Mononuclear cell (primary cell): ENCODE data around the gene DNAJA1. TPM values are rescaled to one million over a fixed set of nuclear protein-coding genes. Genes with fewer than 3 reads are reported as not detected.
"Not testable (repeated sequence)": the region's sequence is repeated elsewhere in the genome, so short reads cannot be mapped to it uniquely, and the experiment has no call there.

Source experiments
- H3K27me3 ChIP-seq: 2 replicates; pipeline ENCODE4 v1.6.0; 2011; ENCODE audit warnings: low read length, control low read depth; ENCODE audit not compliant: insufficient read depth
- H3K4me1 ChIP-seq: 2 replicates; pipeline ENCODE4 v1.5.1; 2011; ENCODE audit warnings: mild to moderate bottlenecking, low read length, control low read depth; ENCODE audit not compliant: insufficient read depth
- H3K4me3 ChIP-seq: 2 replicates; pipeline ENCODE4 v1.5.1; 2011; ENCODE audit warnings: mild to moderate bottlenecking, low read length, moderate library complexity
- H3K9me3 ChIP-seq: 2 replicates; pipeline ENCODE4 v1.5.1; 2011; ENCODE audit warnings: low read depth, mild to moderate bottlenecking, control low read depth, low read length
- total RNA-seq: library from RNA; depleted of rRNA; stranded (reverse); fragments of >200 nt; gene quantifications from one replicate; pipeline ENCODE4 v1.2.3, GENCODE V29; 2012

Gene DNAJA1
- total RNA-seq, 1 donor: 77.5 TPM

- not testable (repeated sequence) for H3K9me3 ChIP-seq, H3K4me3 ChIP-seq
- H3K4me1 ChIP-seq: peaks cover 27% of the 10 kb centered on the region
Observed at GRCh38 chr9:33085672-33086071, 60.6 kb downstream of the DNAJA1 start.

More at GRCh38 chr9:33085672-33086071, 60.6 kb downstream of the DNAJA1 start:
- not testable (repeated sequence) for H3K27me3 ChIP-seq

Other genes with a start within 250 kb of the DNAJA1 start
- not detected for gene TMEM215, start 241.7 kb upstream of the DNAJA1 start, total RNA-seq
- gene APTX, start 23.6 kb upstream of the DNAJA1 start, total RNA-seq: 23.2 TPM
- gene SMU1, start 51.4 kb downstream of the DNAJA1 start, total RNA-seq: 25.5 TPM
- 62.5 TPM for gene B4GALT1, start 142.1 kb downstream of the DNAJA1 start, total RNA-seq
- gene SPINK4, start 214.9 kb downstream of the DNAJA1 start, total RNA-seq: not detected
- 54.4 TPM for gene BAG1, start 239.4 kb downstream of the DNAJA1 start, total RNA-seq
- 21.6 TPM for gene CHMP5, start 239.8 kb downstream of the DNAJA1 start, total RNA-seq